SH-SY5Y (cell line): ENCODE data around the gene CBFA2T3.

Experiments used
- GATA2 ChIP-seq: IDR thresholded peaks from 2 replicates; pipeline ENCODE4 v1.6.1; 2011; ENCODE audit warnings: mild to moderate bottlenecking, low read depth, low read length
- GATA3 ChIP-seq: IDR thresholded peaks from 2 replicates; pipeline ENCODE4 v1.6.1; 2011; ENCODE audit warnings: low read depth, mild to moderate bottlenecking, low read length, moderate library complexity

Gene CBFA2T3

DNA sequence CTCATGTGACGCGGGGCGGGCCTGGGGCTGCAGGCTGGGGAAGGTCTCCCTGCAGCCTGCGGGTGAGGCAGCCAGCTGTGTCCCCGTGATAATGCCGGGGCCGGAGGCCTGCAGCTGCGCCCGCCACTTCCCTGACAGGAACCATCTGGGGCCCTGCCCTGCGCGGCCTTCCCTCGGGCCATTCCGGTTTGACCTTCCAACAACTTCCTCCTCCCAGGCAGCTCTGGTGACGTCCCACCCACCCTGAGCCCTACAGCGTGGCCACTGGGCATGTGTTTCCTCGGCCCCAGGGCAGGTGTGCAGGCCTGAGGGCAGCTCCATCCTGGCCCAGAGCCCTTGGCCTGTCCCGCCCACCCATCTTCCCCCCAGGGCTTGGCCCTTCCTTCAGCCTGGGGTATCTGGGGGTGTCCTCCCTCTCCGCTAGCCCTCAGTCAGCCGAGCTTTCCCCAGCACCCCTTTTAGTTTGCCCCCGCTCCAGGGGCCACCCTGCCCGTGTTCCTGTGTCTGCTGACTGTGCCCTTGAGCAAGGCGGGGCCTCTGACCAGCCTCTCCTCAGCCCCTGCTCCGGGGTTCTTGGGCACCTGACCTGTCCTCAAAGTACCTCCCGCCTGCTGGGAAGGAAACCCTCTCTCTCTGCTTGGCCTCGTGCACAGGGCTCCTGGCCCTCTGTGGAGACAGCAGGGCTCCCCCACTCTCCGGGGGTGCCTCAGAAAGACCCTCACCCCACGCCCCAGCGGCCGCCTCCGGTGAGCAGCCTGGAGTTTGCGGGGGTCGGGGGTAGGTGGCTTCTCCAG, at the start of gene CBFA2T3:
Gene CBFA2T3, minus strand, starts transcription at position 190 of the 794 bp plus-strand sequence. CDS start 400 bp downstream, outside the sequence.
- TF ChIP-seq GATA2 (no peak), GATA3 (no peak)

DNA sequence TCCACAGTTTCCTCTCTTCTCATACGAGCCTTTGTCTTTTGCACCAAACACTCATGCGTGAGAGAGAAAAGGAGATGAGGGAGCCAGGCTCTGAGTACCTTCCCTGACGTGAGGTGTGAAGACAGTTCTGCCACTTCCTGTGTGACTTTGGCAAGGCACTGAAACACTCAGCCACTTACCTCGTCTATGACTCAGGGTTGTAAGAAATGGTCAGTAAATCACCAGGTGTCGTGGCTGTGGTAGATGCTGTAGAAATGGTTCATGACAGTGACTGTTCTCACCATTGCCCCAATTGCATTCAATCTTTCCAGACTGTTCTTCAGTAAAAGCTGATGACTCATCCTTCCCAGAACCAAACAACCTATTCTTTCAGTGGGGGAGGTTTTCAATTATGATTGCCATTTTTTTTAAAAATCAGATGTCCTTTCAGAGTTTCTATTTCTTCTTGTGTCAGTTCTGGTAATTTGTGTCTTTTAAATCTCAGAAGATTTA, 49.2 kb upstream of the CBFA2T3 start:
- TF ChIP-seq GATA2, result no peak
- TF ChIP-seq GATA3, result no peak

DNA sequence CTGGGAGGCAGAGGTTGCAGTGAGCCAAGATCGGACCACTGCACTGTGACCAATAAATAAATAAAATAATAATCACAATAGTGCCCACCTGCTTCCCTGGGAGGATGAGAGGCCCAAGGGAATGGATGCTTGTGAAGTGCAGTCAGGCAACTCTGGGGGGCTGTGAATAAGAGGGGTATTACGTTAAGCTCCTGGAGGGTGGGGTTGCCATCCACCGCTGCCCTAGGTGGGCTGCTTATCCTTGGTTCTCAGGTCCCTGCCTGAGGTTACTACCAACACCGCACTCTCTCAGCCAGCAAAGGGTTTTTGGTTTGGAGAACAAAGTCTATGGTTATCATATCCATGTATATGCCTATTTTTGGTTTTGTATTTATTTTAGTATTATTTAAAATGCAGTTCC, 48.6 kb upstream of the CBFA2T3 start:
- no peak for TF ChIP-seq GATA2

DNA sequence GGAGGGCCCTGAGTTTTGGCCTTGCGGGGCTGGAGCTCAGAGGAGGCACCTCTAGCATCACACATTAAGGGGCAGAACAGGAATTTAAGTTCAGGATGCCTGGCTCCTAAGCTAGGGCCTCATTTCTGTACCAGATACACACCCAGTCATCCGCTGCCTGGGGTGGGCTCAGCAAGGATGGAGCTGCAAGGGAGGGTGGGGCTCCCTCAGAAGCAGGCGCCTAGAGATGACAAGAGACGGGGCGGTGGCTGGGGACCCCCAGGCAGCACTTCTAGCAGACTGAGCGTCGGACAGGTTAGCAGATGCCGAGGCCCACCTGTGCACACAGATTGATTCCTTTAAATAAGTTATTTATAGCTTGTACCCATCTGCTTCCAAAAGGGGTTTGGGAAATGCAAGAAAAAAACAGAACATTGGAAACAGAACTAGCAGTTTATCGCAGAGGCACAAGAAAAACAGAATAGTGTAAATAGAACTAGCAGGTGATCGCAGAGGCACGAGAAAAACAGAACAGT, 47.6 kb upstream of the CBFA2T3 start:
- TF ChIP-seq GATA3, result no peak
- TF ChIP-seq GATA2, result no peak

DNA sequence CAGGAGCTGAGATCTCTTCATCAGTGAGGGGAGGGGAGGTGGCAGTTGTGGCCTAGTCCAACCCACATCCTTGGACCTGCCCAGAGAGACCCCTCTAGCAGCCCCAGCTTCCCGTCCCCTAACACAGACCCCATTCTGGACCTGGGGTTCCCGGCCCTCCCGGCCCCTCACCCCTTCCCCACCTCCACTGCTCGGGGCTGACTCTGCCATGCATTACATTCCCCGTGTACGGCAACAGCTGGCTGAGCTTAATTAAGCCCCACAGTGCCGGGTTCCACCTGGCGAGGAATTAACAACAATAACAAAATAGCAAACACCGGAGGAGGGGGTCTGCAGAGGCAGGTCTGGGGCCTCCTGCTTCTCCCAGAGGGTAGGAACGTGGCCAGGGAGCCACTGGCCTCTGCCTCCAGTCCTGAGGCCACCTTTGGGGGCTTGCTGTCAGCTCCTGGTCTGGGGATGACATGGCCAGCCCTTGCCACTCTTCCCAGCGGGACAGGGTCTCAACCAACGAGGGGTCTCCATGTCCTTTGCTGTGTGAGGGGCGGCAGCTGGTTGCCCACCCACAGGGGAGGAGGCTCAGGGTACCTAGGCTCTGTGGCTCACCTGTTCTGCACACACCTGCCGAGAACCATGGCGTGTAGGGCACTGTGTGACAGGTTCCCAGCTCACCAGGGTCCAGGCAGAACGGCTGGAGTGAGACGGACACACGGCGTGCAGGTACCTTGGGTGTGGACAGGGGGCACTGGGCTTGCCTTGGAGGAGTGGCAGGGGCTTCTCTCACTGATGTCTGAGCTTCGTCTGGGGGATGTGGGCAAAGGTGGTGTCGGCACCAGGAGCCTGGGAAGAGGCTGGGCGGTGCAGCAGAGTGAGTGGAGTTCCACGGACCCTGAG, 46.9 kb upstream of the CBFA2T3 start:
- TF ChIP-seq GATA3 (no peak), GATA2 (no peak)

DNA sequence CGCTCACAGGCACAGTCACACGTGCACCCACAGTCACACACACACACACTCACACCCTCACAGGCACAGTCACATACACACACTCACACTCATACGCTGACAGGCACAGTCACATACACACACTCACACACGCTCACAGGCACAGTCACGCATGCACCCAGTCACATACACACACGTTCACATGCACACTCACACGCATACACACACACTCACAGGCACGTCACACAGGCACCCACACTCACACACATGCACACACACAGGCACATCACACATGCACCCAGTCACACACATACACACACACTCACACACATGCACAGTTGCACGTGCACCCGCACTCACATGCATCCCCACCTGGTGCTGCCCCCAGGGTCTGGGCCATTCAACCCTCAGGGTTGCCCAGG, 46.1 kb upstream of the CBFA2T3 start:
- TF ChIP-seq GATA3, result no peak
- TF ChIP-seq GATA2, result no peak

DNA sequence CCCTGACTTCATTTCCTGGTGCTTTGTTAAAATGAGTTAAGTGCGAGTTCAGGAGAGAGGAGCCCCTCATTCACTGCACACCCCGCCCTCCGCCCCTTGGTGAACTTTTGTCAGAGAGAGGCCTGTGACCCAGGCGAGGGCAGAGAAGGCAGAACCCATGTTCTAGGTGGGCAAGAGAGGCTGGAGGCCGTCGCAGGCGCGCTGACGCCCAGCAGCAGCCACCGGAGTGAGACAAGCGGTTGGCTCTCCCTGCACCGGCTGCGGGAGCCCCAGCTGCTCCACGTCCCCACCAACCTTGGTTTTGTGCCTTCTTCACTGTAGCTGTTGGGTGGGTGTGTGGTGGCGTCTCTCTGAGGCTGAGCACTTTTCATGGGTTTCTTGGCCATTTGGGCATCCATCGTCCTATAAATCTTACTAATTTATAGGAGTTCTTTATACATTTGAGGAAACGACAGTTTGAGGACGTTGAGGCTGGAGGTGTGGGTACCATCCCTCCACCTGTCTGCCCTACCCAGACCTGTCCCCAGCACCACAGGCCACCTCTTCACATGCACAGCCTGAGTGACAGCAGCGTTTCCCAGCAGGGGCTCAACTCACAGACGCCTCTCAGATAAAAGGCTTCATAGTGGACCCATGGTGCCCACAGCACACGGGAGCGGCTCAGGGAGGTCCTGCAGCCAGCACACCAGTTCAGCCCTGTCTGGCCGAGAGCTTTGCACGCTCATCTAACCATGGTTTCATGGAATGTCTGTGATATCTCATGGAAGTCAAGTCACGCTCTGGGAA, 45.2 kb upstream of the CBFA2T3 start:
- no peak for TF ChIP-seq GATA3
- no peak for TF ChIP-seq GATA2

DNA sequence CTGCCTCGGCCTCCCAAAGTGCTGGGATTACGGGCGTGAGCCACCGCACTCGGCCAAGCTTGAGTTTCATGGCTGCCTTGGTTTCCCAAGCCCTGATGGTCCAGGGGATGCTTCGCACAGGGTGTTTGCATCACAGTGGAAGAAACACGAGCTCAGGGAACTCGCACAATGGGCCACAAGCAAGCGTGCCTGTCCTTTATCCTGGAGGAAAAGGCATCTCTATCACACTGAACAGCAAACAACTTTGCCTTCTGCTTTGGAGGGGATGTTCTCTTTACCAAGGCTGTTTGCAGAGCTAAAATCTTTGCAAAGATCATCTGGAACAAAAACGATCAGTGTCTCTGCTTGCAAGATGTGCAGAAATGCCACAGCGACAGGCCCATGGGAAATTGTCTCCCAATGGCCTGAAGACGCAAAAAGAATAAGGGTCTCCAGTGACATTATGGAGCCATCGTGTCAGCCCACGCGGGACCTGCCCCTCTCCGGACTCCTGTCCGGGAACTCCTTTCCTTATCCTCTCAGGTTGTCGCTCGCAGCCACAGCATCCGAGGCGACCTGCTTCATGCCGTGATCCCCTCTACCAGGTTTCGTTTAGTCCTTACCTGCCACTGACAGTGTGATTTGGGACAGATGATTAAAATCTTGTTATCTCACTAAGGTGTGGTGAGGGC, 44.1 kb upstream of the CBFA2T3 start:
- TF ChIP-seq GATA3 (no peak), GATA2 (no peak)

DNA sequence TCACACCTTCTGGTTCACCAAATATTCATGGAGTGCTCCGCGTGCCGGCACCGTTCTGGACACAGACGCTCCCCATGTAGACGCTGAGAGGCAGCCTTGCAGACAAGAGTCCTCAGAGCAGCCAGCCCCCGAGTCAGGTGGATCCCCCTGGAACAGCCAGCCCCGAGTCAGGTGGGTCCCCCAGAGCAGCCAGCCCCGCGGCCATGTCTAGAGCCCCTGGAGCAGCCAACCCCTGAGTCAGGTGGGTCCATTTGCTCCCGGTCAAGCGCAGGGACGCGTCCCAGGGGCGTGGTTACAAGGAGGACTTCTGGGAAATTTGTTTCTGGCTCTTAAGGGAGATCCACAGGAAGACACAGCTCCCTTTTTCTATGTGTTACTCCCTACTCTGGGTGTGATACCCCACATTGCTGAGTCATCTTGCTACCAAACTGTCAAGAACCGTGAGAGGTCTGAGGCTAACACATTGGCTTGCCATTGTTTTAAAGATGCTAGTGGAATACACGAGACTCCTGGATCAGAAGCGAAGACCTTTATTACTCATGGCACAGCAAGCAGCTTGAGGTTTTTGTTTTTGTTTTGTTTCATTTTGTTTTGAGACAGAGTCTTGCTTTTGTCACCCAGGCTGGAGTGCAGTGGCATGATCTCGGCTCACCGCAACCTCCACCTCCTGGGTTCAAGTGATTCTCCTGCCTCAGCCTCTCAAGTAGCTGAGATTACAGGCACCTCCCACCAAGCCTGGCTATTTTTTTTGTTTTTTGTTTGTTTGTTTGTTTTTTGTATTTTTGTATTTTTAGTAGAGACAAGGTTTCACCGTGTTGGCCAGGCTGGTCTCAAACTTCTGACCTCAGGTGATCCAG, 43.3 kb upstream of the CBFA2T3 start:
- no peak for TF ChIP-seq GATA3
- TF ChIP-seq GATA2, result no peak

DNA sequence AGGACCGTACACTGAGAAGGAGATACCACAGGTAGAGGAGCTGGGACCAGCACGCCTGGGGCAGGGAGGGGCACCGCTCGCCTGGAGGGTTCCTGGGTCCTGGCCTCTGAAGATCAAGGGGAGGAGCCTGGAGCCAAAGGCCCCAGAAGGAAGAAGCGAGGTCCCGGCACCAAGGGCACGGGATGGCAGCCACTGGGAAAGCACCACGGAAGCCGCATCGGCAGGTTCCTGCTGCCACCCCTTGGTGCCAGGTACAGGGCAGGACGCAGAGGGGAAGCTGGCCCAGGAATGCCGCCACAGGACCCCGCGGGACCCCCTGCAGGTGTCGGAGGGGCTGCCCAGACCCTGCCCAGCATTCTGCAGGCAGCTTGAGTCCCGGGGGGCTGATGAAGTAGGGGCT, 42.5 kb upstream of the CBFA2T3 start:
- TF ChIP-seq GATA2 (no peak), GATA3 (no peak)

DNA sequence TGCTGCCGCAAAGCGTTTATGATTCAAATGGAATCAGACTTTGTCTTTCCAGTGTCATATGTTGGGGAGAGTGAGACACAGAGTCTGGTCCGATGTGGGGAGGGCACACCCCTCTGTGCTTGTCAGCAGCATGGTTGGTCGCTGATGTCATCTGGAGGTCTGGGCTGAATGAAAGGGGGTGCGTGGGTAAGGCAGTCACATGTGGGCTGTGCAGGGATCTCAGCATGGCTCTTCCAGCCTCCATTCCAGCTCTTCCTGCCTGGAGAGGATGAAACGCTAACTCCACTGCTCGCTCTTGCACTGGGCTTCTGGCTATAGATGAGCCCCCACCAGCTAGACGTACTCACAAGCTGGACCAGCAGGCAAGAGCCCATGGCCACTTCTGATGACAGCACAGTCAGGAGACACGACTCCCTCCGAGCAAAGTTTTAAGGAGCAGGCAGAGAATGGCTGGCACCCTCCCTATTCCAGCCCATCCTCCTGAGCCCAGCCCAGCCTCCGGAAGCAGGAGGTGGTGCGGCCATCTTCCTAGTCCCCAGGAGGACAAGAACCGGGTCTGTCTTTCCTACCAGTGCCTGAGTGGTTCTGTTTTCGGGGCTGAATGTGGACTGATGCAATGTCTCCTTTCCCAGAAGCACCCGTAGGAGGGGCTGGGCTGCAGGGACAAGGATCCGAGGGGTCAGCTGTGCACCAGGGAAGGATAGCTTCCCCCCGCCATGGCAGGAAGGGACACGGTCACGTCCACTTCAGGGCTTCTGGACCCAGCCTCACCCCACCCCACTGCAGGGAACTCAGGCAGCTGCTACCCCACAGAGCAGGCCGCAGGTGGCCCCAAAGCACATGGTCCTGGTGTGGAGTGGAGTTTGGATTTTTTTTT, 41.5 kb upstream of the CBFA2T3 start:
- no peak for TF ChIP-seq GATA2
- TF ChIP-seq GATA3, result no peak

DNA sequence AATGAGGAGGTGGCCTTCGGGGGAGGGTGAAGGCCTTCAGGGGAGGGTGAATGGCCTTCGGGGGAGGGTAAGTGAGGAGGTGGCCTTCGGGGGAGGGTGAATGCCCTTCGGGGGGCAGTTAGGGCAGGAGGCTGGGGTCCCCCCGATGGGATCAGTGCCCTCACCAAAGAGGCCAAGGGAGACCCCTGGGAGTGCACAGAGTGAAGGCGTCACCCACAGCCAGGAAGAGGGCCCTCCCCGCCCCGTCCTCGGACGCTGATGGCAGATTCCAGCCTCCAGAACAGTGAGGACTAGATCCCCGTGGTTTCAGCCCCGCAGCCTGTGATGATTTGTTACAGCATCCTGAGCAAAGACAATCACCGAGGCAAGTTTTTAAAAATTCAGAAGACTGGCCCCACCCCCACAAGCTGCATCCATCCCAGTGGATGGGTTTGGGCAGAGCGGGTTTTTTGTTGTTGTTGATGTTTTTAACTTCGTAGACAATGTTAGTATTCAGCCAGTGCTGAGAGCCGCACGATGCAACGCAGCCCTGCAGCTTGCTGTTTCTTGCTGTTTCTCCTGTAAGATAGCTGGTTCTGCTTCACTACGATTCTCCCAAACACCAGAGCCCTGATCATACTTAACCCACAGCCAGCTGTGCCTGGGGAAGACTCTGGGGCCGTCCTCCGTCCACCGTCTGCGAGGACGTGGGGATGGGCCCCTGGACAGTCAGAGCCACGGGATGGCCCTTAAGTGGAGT, 40.7 kb upstream of the CBFA2T3 start:
- no peak for TF ChIP-seq GATA2
- TF ChIP-seq GATA3, result no peak
